ENCODE results near the gene ENOX1.

- TF ChIP-seq CTCF (IDR thresholded peaks at IDR 0.05), result no peak
- no peak for TF ChIP-seq FOXK1 (CRISPR knock-in tag; IDR thresholded peaks at IDR 0.05)
- no peak for TF ChIP-seq MAX (CRISPR knock-in tag; IDR thresholded peaks at IDR 0.05)
- TF ChIP-seq USF2 (CRISPR knock-in tag; IDR thresholded peaks at IDR 0.05), result no peak
- TF ChIP-seq NR3C1 (CRISPR knock-in tag; conservative IDR thresholded peaks at IDR 0.05; ENCODE audit: low read depth), result no peak
Measured at GRCh38 chr13:43769529-43769928, 17.2 kb downstream of the ENOX1 start.
